ENCODE results near the gene GALNT9. TPM values are rescaled to one million over a fixed set of nuclear protein-coding genes. Genes with fewer than 3 reads are reported as not detected.
"Not testable (repeated sequence)": the region's sequence is repeated elsewhere in the genome, so short reads cannot be mapped to it uniquely, and the experiment has no call there.

GALNT9 gene
- total RNA-seq = not detected

DNA sequence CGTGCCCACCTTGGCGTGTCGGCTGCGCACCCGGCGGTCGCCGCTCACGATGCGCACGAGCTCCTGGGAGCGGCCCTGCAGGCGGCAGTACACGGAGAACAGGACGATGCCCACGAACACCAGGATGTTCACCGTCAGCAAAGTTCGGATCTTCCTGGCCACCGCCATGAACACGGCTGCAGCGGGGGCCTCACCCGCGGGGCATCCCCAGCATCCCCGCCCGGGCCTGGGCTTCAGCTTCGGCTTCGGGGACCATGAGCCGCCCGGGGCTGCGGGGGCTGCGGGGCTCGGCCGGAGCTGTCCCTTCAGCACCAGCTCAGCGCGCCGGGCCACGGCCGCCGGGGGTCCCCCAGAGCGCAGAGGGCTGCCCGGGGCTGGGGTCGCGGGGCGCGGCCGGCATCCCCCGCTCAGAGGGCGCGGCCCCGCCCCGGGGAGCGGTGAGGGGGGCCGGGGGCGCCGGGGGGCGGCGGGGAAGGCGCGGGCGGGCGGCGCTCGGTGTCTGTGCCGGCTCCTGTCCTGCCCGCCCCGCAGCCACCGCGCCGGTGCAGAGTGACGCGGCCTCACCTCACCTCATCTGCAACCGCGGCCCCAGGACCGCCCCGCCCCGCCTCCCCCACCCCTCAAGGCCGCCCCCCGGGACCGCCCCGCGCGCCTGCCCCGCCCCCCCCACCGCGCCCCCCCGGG, at the start of gene GALNT9:
Gene GALNT9, minus strand, starts transcription at position 554 of the 684 bp plus-strand sequence. Its CDS starts 386 bp downstream, at position 168.
- no peak for DNase-seq

DNA sequence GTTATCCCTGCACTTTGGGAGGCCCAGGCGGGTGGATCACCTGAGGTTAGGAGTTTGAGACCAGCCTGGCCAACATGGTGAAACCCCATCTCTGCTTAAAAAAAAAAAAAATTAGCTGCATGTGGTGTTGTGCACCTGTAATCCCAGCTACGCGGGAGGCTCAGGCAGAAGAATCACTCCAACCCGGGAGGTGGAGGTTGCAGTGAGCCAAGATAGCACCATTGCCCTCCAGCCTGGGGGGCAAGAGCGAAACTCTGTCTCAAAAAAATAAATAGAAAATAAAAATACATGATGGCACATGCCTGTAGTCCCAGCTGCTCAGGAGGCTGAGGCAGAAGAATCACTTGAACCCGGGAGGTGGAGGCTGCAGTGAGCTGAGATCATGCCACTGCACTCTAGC, 49.7 kb upstream of the GALNT9 start:
- not testable (repeated sequence) for DNase-seq

GRCh38 chr12:132377147-132377546, 47.8 kb upstream of the GALNT9 start:
- DNase-seq = no peak

DNA sequence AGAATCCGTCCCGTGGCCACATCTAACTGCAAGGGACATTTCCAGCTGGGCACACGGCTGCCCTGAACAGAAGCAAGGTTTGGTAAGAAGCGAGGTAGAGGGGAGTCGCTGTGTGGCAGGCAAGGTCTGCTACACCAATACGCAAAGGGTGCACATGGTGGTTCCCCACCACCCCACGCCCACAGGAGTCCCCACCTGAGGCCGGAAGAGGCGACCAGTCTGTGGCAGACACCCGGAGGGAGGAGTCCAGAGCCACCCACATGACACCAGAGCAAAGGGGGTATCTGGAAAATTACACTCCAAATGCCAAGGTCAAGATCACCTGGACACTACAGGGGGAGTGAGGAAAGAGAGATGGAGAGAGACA, 47.1 kb upstream of the GALNT9 start:
- DNase-seq = no peak

DNA sequence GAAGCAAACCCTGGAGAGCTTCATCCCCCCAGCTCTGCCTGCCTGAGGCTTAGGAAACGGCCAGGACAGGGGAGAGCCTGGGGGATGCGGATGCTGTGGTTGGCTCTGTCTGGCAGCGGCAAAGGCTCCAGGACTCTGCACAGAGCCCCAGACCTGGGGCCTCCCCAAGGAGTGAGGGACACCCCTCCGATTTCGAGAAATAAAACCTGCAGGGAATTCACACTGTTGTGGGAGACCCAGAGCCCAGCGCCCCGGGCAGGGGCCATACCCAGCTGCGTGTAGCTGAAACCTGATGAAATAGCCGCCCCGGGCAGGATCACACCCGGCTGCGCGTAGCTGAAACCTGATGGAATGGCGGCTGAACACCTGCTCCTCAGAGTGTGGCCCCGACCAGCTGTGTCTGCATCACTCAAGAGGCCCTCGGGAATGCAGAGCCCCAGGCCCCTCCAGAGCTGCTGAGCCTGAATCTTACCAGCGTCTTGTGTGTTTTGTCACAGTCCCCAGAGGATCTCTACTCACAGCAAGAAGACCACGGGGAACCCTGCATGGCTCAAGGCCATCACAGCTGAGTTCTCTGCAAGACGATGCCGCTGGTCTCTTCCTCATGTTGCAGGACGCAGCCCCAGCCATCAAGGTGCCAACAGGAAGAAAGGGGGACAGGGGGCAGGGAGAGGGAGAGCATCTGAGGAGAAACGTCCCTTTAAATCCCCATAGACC, 46.5 kb upstream of the GALNT9 start:
- no peak for DNase-seq

- no peak for DNase-seq
These were observed 45.4 kb upstream of the GALNT9 start for GRCh38 chr12:132374612-132375445.

DNA sequence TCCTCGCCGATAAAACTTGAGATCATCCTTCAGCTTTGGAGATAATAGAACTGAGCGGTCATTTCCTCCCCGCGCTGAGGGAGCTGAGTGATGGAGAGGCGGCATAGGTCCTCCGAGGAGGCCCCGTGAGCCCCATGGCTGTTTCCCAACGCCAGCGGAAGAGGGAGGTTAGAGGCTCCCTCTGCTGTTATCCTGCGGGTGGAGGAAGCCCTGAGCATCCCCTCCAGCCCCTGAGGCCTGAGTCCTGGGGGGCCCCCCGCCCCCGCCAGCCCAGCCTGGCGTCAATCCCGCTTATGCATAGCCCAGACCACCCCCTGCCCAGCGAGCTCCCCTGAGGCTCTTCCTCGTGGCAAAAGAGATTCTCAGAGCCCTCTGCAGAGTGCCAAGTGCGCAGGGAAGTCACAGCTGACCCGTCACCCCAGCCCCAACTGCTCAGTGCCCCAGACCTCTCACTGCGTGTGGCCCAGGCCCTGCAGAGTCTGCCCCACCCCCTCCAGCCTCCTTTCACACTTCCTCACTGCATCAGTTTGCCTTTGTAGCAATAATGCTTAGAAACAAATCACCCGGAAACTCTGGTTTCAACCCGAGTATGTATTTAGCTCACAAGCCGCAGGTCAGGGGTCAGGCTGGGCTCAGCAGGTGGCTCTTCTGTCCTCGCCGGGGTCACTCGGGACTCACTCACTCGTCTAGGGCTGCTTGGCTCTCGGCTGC, 44.7 kb upstream of the GALNT9 start:
- no peak for DNase-seq

GRCh38 chr12:132367852-132368251, 38.5 kb upstream of the GALNT9 start:
- no peak for DNase-seq

- DNase-seq = no peak
These were observed 37.9 kb upstream of the GALNT9 start for GRCh38 chr12:132367071-132367851.

DNA sequence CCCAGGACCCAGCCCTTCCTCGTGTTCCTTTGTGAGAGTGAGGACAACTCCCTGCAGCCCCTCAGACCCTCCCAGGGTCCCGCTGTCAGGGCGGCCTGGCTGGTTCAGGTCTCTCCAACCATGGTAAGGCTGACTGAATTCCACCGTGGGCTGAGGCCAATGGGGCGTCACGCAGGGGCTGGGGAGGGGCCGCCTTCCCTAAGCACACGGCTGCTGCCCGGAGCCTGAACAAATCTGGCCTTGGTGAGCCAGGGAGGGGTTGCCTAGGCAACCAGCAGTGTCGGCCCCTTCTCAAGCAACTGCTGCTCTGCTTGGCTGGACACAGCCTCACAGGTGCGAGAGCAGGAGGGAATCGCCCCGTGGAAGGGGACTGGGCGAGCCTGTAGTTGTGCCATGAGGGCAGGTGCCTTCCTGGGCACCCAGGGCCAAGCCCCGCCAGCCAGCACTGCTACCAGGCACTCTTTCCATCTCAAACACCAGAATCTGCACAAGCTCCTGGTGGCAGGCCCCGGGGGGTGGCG, 37.0 kb upstream of the GALNT9 start:
- no peak for DNase-seq

DNA sequence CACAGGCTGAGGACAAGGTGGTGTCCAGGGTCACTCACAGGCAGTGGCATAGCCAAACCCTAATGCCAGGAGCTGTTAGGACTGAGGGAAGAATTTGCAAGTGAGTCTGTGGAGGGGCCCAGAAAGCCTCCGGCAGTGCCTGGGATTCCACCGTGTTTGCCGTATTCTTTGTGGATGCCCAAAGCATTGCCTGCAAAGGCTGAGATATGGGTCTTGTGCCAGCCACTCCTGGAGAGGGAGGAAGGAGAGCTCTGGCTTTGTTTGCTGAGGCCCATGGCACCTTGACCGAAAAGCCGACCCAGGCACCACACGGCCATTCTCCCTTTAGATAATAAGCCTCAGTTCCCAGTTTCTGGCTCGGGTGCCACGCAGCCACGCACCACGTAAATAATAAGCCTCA, 35.8 kb upstream of the GALNT9 start:
- DNase-seq = no peak

- DNase-seq = no peak
These were observed 35.0 kb upstream of the GALNT9 start for GRCh38 chr12:132364348-132364902.

GRCh38 chr12:132363661-132364347, 34.4 kb upstream of the GALNT9 start:
- DNase-seq = no peak

DNA sequence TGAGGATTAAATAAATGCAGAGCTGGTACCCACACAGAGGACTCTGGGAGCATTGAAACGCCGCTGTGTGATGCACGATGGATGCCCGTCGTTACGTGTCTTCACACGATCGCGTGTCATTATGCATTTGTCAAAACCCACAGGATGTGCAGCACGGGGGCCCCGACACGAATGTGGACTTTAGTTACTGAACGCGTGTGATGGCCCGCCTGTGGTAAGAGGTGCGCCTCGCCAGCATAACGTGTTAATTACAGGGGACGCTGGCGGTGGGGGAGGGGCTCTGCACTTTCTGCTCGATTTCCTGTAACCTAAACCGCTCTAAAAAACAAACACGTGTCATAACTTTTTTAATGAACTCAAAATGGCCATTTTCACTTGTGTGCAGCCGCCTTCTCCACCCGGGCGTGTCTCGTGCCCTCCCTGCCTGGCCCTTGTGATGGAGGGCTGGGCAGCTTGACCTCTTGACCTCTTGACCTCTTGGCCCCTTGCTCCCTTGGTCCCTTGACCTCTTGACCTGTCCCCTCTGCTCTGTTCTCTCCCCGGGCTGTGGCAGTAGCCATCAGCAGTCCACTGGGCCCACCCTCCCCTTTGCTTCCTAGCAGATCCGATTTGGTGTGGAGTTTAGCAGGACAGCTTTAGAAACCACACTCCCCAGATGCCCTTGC, 33.7 kb upstream of the GALNT9 start:
- no peak for DNase-seq

DNA sequence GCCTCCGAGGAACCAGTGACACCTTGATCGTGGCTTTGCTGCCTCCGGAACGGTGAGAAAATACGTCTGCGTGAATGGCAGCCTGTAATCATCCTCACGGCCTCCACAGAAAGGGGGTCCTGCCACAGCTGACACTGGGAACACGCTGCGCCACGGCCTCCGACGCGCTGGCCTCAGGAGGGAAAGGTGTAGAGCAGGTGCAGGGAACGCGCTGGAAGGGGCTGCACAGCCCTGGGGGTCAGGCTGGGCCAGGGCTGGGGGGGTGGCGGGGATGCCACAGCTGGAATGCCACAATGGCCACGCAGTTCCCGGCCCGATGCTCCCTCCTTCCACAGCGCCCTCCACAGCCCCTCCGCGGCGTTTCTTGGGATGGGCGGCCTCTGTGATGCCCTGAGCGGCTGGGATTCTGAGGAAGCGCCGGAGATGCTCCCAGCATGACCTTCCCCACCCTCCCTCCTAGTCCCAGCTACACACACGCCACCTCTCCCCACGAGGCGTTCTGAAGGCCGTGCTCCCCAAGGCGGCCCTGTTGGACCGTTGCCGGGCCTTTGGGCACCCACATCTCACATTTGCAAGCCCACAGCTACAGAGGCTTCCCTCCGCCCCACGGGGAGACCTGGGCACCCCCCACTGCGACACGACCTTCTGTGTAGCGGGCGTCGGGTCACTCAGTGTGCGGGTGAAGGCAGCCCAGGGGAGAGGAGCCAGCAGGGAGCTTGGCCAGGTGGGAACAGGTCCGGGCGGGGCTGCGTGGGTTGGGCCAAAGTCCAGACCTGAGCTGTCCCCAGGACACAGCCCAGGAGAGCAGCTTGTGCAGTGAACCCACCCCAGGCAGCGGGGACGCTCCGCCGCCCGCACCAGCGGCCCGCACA, 31.8 kb upstream of the GALNT9 start:
- no peak for DNase-seq

DNA sequence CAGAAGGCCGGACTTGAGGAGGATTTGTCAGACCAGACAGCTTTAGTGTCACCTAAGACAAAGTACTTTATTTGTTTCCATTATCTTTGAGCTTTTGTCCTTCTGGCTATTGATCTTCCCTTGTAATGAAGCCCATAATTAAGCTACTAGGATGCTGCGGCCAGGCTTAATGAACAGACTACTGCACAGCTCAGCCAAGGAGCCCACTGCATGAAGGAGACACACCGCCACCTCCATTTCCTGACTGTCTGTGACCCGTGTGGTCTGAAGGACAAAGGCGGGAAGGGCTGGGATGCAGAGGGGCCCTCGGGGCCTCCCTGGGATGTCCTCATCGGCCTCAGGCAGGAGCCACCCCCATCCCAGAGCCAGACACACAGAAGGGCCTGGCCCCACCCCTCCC, 31.0 kb upstream of the GALNT9 start:
- no peak for DNase-seq

DNA sequence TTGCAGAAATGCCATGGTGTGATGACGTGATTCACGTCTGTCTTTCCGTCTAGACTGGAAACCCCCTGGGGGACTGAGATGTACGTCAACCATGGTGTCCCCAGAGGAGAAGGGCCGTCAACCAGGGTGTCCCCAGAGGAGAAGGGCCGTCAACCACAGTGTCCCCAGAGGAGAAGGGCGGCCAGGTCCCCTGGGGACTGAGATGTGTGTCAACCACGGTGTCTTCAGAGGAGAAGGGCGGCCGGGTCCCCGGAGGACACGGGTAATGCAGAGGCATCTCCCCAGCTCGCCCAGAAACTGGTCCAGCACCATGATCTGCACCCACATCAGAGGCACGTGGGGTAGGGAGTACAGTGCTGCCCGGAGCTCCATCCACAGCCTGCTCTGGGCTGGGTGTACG, 30.6 kb upstream of the GALNT9 start:
- DNase-seq = no peak

GRCh38 chr12:132359551-132359950, 30.2 kb upstream of the GALNT9 start:
- no peak for DNase-seq

Measured in effector CD4-positive, alpha-beta T cell (primary cell).